Renal cortical epithelial cell (primary cell): Measurements from ENCODE around the gene DNM3. TPM values are rescaled to one million over a fixed set of nuclear protein-coding genes. Genes with fewer than 3 reads are reported as not detected.

Experiments used
- DNase-seq: peaks from one replicate; pipeline ENCODE4 v3.0.0-alpha.2; 2011; ENCODE audit warnings: low read depth
- total RNA-seq: library from RNA; depleted of rRNA; stranded (reverse); fragments of >200 nt; gene quantifications from 2 replicates; pipeline ENCODE4 v1.2.3, GENCODE V29; 2014

DNM3 gene
- total RNA-seq, 1 donor from 2014 or later = 10.7 TPM

GRCh38 chr1:172394811-172395210 lies 553.5 kb downstream of the DNM3 start:
- no peak for DNase-seq

DNA sequence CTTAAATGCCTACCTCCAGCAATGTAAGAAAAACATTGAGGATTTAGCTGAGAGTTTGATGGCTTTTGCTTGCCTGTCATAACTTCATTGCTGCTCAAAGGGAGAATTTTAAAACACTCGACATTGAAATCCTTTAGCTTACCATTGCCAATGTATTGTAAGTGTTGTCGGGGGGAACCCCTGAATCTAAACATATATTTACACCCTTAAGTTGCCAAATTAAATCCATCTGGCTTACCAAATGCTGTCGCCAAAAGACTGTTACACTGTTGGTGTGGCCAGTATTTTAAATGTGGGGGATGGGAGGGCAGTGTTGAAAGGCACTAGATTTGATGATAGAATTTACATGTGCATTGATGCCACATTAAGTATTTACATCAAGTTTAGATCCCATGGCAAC lies 554.3 kb downstream of the DNM3 start:
- DNase-seq = no peak

- peak; percentile 78 for DNase-seq
Observed at GRCh38 chr1:172397221-172397620, 555.9 kb downstream of the DNM3 start.

DNA sequence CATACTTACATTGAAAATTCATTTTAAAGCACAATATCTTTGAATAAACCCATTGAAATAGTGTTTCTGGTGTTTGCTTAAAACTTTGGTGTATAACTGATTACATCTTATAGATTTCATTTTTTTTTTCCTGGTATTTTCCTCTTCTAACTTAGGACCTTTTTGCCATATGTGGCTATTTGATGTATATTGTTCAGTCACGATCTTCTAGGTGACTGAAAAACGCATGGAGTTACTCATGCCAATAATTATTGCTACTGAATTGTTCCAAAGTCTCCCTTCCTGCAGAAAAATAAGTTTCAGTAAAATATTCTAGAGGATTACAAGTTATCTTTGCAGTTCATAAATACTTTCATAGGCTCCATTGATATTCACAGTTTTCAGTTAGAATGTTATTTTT lies 556.3 kb downstream of the DNM3 start:
- no peak for DNase-seq

DNA sequence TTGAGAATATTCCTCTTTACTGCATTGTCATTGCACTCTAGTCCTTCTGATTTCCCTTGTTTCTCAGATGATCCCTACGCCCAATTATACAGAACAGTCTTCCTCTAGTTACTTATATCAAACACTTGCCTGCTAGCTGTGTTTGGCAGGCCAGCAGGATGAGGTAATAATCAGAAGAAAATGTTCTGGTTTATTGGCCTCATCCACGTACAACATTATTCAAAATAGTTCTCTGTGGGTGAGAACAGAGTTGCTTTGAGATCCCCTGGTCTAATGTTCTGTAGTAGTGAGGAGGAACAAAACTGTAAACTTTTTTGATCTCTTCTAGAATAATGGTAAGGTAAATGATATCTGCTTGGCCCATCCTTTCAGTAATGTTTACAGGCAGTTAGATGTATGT lies 556.9 kb downstream of the DNM3 start:
- no peak for DNase-seq

DNA sequence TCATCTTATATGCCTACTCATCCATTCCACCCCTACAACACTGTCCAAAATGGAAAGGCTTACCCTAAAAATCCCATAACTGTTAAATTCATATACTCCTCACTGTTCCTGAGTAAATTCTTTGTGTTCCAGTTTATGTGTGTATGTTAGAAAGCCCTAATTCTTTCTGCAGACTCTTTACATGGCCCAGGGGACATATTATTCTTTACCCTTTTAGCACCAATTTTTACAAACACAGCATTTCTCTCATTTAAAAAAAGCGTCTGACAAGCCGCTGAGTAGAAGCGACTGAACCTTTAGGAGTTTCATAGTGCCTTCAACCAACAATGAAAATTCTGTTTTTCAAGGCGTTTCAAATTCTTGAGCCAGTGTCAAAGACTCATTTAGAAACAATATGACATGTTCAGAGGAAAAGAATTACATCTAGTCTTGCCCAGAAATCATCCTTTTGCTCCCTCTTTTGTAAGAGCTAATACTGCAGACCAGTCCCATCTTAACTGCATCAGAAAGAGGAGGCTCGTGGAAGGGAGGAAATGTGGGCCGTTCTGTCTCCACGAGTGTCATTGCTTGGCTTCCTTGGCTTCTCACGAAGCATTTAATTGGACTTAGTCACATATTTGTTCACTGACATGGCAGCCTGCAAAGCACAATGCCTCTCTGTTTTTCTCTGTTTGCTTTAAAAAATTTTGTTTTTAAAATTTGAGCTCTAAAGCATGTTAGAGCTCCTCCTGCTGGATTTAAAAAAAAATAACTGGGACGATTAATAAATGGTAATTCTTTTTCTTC lies 557.9 kb downstream of the DNM3 start:
- peak; percentile 88 for DNase-seq

- DNase-seq = no peak
Observed at GRCh38 chr1:172399756-172400721, 558.7 kb downstream of the DNM3 start.

DNA sequence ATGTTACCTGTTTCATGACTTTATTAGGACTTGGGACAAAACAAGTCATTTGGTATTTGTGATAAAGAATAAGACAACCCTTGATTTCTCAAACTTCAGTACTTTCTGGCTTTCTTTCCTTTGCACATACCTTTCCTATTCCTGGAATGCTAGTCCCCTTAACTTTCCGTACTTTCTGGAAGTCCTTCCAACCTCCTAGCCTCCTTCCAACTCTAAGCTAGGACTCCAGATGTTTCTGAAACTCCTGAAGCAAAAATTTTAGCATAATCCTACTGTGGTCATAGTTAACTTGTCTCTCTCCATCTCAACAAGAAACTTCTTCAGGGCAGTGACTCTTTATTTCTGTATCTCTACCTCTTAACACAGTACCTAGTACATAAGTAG lies 559.4 kb downstream of the DNM3 start:
- no peak for DNase-seq

DNA sequence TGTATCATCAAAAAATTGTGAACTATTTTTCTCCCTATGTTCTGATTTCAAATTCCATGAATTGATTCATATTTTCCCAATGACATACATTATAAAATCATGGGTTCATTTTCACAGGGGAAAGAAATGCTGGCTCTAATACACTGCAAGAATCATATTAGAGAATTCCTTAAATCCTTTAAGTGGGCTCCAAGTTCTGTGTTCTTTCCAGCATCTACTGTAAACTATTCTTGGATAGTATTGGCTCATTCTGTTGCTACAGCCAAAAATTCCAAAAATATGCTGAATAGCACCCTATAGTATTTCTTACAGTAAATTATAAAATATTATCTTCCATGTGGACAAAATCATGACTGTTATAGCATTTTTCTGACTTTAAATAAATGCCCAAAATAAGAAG lies 560.2 kb downstream of the DNM3 start:
- DNase-seq = no peak

- DNase-seq = no peak
Observed at GRCh38 chr1:172401892-172402291, 560.6 kb downstream of the DNM3 start.

DNA sequence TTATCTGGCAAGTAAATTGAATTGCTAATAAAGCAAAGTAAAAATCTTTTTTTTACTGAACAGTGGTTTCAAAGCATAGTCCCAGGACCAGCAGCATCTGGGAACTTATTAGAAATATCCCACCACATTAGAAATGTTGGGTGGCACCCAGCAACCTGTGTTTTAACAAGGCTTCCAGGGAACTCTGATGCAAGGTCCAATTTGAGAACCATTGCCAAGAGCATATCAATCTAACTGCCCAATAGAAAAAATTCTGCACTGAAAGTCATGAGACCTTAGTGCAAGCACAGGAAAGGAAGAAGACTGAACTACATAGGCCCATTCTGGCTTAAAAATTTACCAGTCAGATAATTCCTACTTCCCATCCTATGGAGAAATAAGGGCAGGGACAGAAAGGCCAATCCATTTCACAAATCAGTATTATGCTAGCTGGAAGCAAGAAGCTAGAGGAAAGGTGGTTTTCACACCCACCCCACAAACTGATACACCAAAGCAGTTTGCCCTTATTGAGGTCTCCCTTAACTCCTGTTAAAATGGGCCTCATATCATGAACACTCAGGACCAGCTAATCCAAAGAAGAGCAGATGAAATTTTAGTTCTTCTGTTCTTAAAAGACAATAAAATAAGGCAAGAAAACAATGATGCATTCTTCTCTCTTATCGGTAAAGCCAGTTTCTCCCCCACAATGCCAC lies 561.7 kb downstream of the DNM3 start:
- DNase-seq = no peak

DNA sequence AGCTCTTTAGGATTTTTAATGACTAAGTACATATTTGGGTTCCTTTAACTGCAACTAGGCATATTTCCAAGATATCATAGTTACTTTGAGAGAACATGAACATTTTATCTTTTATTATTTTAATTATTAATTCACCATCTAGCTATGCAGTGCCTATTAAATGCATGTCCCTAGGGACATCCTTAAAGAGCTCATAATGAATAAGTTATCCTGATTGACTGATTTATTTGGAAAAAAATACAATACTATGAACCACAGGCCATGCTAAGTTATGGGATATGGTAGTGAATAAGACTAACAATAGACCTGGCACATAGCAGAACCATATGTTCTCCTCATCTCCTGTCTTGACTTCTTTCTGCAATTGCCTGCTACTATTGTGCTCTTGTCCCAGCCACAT lies 562.8 kb downstream of the DNM3 start:
- no peak for DNase-seq

DNA sequence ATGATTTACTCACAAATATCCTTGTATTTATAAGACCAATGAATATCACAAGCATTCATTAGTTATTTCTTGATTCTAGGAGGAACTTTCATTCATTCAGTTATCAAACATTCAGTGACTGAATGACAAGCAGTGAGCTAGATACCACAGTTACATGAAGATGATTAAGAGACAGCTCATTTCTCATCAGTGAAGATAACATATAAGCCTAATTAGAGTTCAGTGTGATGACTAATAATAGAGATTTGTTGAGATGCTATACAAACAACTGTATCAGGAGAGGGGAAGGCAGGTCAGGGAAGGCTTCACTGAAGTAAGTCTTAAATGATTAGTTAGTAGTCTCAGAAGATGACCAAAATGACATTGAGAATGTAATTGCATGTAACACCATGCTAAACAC lies 564.6 kb downstream of the DNM3 start:
- no peak for DNase-seq

- no peak for DNase-seq
Observed at GRCh38 chr1:172406968-172407367, 565.7 kb downstream of the DNM3 start.

DNA sequence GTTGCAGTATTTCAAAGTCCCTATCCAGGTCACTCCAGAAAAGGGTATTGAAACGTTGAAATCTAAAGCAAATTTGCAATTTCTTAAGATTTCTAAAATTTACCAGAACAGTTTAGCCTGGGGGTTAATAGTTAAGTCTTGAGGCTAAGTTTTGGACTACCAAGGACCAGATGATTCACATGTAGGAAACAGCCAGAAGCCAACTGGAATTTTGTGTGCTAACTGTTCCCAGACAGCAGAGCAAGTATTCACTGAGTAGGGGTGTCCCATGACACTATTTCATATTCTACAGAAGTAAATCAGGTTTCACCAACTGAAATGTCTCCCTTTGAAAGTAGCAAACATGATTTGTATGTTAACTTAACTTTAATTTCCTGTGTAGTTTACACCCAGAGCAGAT lies 567.7 kb downstream of the DNM3 start:
- peak; percentile 60 for DNase-seq

DNA sequence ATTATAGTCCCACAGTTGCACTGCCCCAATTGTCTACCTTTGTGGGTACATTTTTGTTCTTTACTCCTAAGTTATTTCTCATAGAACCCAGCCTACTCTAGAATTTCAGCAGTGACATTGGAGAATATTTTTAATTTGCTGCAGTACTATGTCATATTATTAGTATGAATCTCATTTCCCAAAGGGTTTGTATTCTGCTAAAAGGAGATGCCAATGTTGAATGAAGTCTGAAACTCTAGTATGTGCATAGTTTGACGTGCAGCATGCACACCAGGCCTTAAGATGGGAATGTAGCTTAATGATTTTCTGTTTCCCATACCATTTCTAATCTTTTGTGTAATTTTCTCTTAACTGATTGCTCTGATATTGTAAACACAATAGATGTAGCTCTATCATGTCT lies 568.7 kb downstream of the DNM3 start:
- DNase-seq = no peak

DNA sequence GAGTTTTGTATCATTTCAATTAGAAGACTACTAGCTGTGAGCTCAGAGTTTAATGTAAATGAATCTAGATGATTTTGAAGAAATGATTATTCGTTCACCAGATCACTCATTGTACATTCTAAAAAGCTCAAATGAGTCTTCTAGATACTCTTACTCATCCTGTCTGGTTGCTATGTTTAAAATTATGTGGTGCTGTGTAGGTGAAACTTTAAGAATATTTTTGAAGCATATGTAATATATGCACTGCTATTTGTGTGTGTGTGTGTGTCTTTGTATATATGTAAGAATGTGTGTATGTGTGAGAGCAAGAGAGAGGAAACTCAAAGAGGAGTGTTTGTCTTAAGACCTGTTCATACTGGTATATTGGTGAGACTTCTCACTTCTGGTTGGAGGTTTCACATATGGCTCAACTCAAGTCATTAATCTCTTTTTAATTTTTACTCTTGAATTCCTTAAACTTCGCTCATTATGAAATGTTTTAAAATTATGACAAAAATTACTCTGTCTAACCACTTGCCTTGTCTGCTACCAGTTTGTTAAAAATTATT lies 570.6 kb downstream of the DNM3 start:
- DNase-seq = no peak

DNA sequence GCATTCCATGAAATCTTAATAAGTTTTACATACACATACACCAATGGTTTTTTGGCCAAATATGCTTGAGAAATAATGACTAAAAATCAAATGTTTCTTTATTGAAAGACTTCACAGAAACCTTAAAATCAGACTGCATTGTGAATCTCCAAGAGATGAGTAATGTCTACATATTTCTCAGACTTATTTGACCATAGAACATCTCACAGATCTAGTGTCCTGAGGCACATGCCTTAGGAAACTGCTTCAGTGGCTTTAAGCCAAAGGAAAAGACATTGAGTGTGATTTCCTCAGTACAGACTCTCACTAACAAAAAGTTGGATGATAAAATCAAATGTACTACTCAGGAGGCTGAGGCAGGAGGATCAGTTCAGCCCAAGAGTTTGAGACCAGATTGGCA lies 573.0 kb downstream of the DNM3 start:
- DNase-seq = no peak

GRCh38 chr1:172416496-172417035 lies 575.3 kb downstream of the DNM3 start:
- DNase-seq = no peak

- DNase-seq = peak; percentile 94
Observed at GRCh38 chr1:172417557-172417956, 576.3 kb downstream of the DNM3 start.

DNA sequence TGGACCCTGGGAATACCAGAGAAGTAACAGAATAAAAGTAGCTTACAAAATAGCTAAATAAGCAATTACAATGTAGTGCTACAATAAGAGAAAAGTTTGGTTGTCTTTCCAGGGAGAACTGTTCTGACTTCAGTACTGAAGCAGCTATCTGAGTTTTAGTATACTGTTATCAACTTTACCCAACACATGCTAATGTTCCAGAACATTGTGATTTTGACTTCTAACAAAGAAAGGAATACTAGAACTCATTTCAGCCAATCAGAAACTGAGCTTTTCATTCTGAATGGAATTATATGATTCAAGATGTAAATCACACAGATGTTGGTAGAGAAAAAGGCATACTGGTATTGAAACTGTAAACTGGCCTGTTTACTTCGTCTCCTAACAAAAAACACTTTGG lies 579.1 kb downstream of the DNM3 start, which contains the start of gene C1orf105:
Gene C1orf105 (plus strand): TSS at position 301 of the 400 bp plus-strand sequence. CDS start 201 bp downstream, outside the sequence.
- no peak for DNase-seq
